Cardiac muscle cell (in vitro differentiated cells and primary cell): Measurements from ENCODE around the gene CARD9. TPM values are rescaled to one million over a fixed set of nuclear protein-coding genes. Genes with fewer than 3 reads are reported as not detected.

Experiments
- DNase-seq, 2 donors: peaks; one replicate each; pipeline versions ENCODE4 v3.0.0 to v3.0.0-alpha.2; 2010 to 2017; ENCODE audit warnings: low read depth in 1 of 2, low spot score in 1 of 2
- H3K27ac ChIP-seq: fragments of 200-600 bp; sonication (generic); 2 replicates; pipeline ENCODE4 v1.5.1; 2016
- H3K27me3 ChIP-seq: fragments of 200-600 bp; sonication (generic); 2 replicates; pipeline ENCODE4 v1.6.0; 2016; ENCODE audit warnings: control low read depth
- H3K36me3 ChIP-seq: fragments of 200-600 bp; sonication (generic); 2 replicates; pipeline ENCODE4 v1.5.1; 2016; ENCODE audit warnings: control low read depth
- H3K4me1 ChIP-seq: fragments of 200-600 bp; sonication (generic); 2 replicates; pipeline ENCODE4 v1.8.1; 2017; ENCODE audit warnings: low read depth, mild to moderate bottlenecking, mixed run types
- H3K4me3 ChIP-seq: fragments of 200-600 bp; sonication (generic); 2 replicates; pipeline ENCODE4 v1.5.1; 2016; ENCODE audit warnings: mild to moderate bottlenecking
- H3K9me3 ChIP-seq: fragments of 200-600 bp; sonication (generic); 2 replicates; pipeline ENCODE4 v1.5.1; 2017; ENCODE audit warnings: low read depth, mild to moderate bottlenecking, control low read depth
- CTCF ChIP-seq: IDR thresholded peaks from 2 replicates; pipeline ENCODE4 v1.5.1; 2012; ENCODE audit warnings: low read depth, mild to moderate bottlenecking, low read length
- polyA plus RNA-seq: library from polyadenylated mRNA; unstranded; fragments of >200 nt; fragmentation: Nextera tagmentation; extraction: Ambion mirVana; gene quantifications from 2 replicates; pipeline ENCODE4 v1.2.1, GENCODE V29; 2016
- total RNA-seq: library from RNA; depleted of rRNA; stranded (reverse); fragments of >200 nt; gene quantifications from 2 replicates; pipeline ENCODE4 v1.2.3, GENCODE V29; 2016

The CARD9 gene
- total and polyA plus RNA-seq, 2 experiments from 2014 or later = 2.1 TPM

GRCh38 chr9:136326061-136326760, 47.3 kb downstream of the CARD9 start:
- Histone ChIP-seq H3K9me3 (no peaks in the 10 kb centered on the region), H3K27ac (peak overlapping the region; percentile 54), H3K27me3 (no peaks in the 10 kb centered on the region), H3K4me3 (no peak overlapping the region), H3K4me1 (peaks cover 41% of the 10 kb centered on the region), H3K36me3 (no peaks in the 10 kb centered on the region)
- DNase-seq = peak; percentile 21 to 74
- no peak for TF ChIP-seq CTCF

GRCh38 chr9:136325358-136325757, 48.1 kb downstream of the CARD9 start:
- H3K36me3 ChIP-seq = no peaks in the 10 kb centered on the region
- no peak overlapping the region for H3K4me3 ChIP-seq
- TF ChIP-seq CTCF = no peak
- peaks cover 41% of the 10 kb centered on the region for H3K4me1 ChIP-seq
- no peak overlapping the region for H3K27ac ChIP-seq
- DNase-seq = no peak
- H3K27me3 ChIP-seq = no peaks in the 10 kb centered on the region
- no peaks in the 10 kb centered on the region for H3K9me3 ChIP-seq

GRCh38 chr9:136324501-136325300, 48.8 kb downstream of the CARD9 start:
- Histone ChIP-seq H3K9me3 (no peaks in the 10 kb centered on the region), H3K27me3 (no peaks in the 10 kb centered on the region), H3K36me3 (no peaks in the 10 kb centered on the region), H3K27ac (no peak overlapping the region), H3K4me3 (no peak overlapping the region), H3K4me1 (peaks cover 40% of the 10 kb centered on the region)
- TF ChIP-seq CTCF = no peak
- DNase-seq = peak in 1 of 2 donors; percentile 84

DNA sequence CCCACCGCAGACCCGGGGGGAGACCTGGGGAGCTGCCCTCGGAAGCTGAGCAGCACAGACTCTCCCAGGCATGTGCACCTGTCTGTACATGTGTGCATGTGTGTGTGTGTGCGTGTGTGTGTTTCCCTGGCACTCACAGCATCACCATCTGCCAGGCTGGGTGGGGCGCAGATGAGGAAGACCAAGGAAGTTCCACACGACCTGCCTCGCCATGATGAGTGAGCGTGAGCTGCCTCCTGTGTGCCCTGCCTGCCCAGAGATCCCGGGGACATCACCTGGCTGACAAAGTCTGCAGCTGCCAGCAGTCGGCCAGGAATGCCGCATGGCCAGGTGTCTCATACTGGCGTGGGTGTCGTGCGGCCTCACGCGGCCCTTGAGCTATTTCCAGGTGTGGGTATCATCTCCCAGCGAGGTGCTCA, 50.1 kb downstream of the CARD9 start:
- no peaks in the 10 kb centered on the region for H3K9me3 ChIP-seq
- H3K27me3 ChIP-seq = no peaks in the 10 kb centered on the region
- no peak for TF ChIP-seq CTCF
- no peak overlapping the region for H3K27ac ChIP-seq
- no peak for DNase-seq
- no peaks in the 10 kb centered on the region for H3K36me3 ChIP-seq
- peaks cover 27% of the 10 kb centered on the region for H3K4me1 ChIP-seq
- H3K4me3 ChIP-seq = no peak overlapping the region

GRCh38 chr9:136322756-136323330, 50.6 kb downstream of the CARD9 start:
- H3K27me3 ChIP-seq = no peaks in the 10 kb centered on the region
- peaks cover 22% of the 10 kb centered on the region for H3K4me1 ChIP-seq
- TF ChIP-seq CTCF = no peak
- no peak overlapping the region for H3K27ac ChIP-seq
- no peak overlapping the region for H3K4me3 ChIP-seq
- no peaks in the 10 kb centered on the region for H3K36me3 ChIP-seq
- no peak for DNase-seq
- H3K9me3 ChIP-seq = no peaks in the 10 kb centered on the region
